GM18526 (cell line): ENCODE measurements around the gene CMKLR1.

Experiments used
- POLR2A ChIP-seq: IDR thresholded peaks from 3 replicates; pipeline ENCODE4 v1.6.1; 2011; ENCODE audit not compliant: insufficient read length; ENCODE audit errors: extremely low read depth

The CMKLR1 gene

GRCh38 chr12:108328420-108328819, 10.7 kb downstream of the CMKLR1 start:
- TF ChIP-seq POLR2A, result no peak

- TF ChIP-seq POLR2A, result no peak
These were observed 11.3 kb downstream of the CMKLR1 start for GRCh38 chr12:108327621-108328344.

- TF ChIP-seq POLR2A, result no peak
These were observed 12.8 kb downstream of the CMKLR1 start for GRCh38 chr12:108326254-108326750.

- TF ChIP-seq POLR2A, result no peak
These were observed 13.6 kb downstream of the CMKLR1 start for GRCh38 chr12:108325549-108325948.

- TF ChIP-seq POLR2A, result no peak
These were observed 14.1 kb downstream of the CMKLR1 start for GRCh38 chr12:108325018-108325358.

GRCh38 chr12:108324351-108325017, 14.6 kb downstream of the CMKLR1 start:
- no peak for TF ChIP-seq POLR2A

GRCh38 chr12:108323581-108323980, 15.5 kb downstream of the CMKLR1 start:
- no peak for TF ChIP-seq POLR2A

- no peak for TF ChIP-seq POLR2A
These were observed 16.1 kb downstream of the CMKLR1 start for GRCh38 chr12:108322998-108323397.

GRCh38 chr12:108321688-108322087, 17.4 kb downstream of the CMKLR1 start:
- TF ChIP-seq POLR2A, result no peak

GRCh38 chr12:108320507-108321293, 18.4 kb downstream of the CMKLR1 start:
- TF ChIP-seq POLR2A, result no peak

- TF ChIP-seq POLR2A, result no peak
These were observed 19.6 kb downstream of the CMKLR1 start for GRCh38 chr12:108319277-108320234.

GRCh38 chr12:108318472-108319275, 20.4 kb downstream of the CMKLR1 start:
- no peak for TF ChIP-seq POLR2A

- TF ChIP-seq POLR2A, result no peak
These were observed 21.5 kb downstream of the CMKLR1 start for GRCh38 chr12:108317308-108318234.
